Endodermal cell (in vitro differentiated cells): ENCODE results near the gene SSBP3. TPM values are rescaled to one million over a fixed set of nuclear protein-coding genes. Genes with fewer than 3 reads are reported as not detected.
A peak's percentile ranks its signal among the peaks of the same experiment; 100 is the strongest.

Experiments
- DNase-seq: peaks from one replicate; pipeline ENCODE4 v3.0.0-alpha.2; 2017
- H3K27ac ChIP-seq: 2 replicates; pipeline ENCODE4 v1.5.1; 2013; ENCODE audit warnings: mild to moderate bottlenecking, low read depth, low read length, moderate library complexity
- H3K27me3 ChIP-seq: 2 replicates; pipeline ENCODE4 v1.6.1; 2013; ENCODE audit warnings: mild to moderate bottlenecking, low read length, moderate library complexity; ENCODE audit not compliant: insufficient read depth, control insufficient read depth, poor library complexity, severe bottlenecking
- H3K36me3 ChIP-seq: 2 replicates; pipeline ENCODE4 v1.7.0; 2013; ENCODE audit warnings: mild to moderate bottlenecking, low read length, moderate library complexity; ENCODE audit not compliant: control insufficient read depth, insufficient read depth
- H3K4me1 ChIP-seq: one replicate; pipeline ENCODE4 v1.7.0; 2013; ENCODE audit warnings: low read length; ENCODE audit not compliant: control insufficient read depth, insufficient read depth
- H3K4me3 ChIP-seq: 2 replicates; pipeline ENCODE4 v1.5.1; 2013; ENCODE audit warnings: mild to moderate bottlenecking, low read length, moderate library complexity
- H3K9ac ChIP-seq: 2 replicates; pipeline ENCODE4 v1.6.1; 2013; ENCODE audit warnings: mild to moderate bottlenecking, low read length, moderate library complexity; ENCODE audit not compliant: poor library complexity, severe bottlenecking; ENCODE audit errors: extremely low read depth
- H3K9me3 ChIP-seq: 2 replicates; pipeline ENCODE4 v1.6.1; 2013; ENCODE audit warnings: mild to moderate bottlenecking, low read length, moderate library complexity; ENCODE audit not compliant: control insufficient read depth
- H3K27ac Mint-ChIP-seq: 2 replicates; pipeline ENCODE4 v1.8.0; 2020; ENCODE audit warnings: mixed read lengths
- H3K27me3 Mint-ChIP-seq: 2 replicates; pipeline ENCODE4 v1.8.0; 2021; ENCODE audit warnings: mild to moderate bottlenecking, mixed read lengths; ENCODE audit not compliant: insufficient read depth
- H3K36me3 Mint-ChIP-seq: 2 replicates; pipeline ENCODE4 v1.8.0; 2020; ENCODE audit warnings: low read depth, mixed read lengths
- H3K4me1 Mint-ChIP-seq: 2 replicates; pipeline ENCODE4 v1.8.0; 2020; ENCODE audit warnings: mixed read lengths
- H3K4me3 Mint-ChIP-seq: 2 replicates; pipeline ENCODE4 v1.8.0; 2020; ENCODE audit warnings: mild to moderate bottlenecking, moderate library complexity, mixed read lengths
- H3K9me3 Mint-ChIP-seq: 2 replicates; pipeline ENCODE4 v1.8.0; 2020; ENCODE audit warnings: mild to moderate bottlenecking, mixed read lengths
- CTCF ChIP-seq: fragments of 200-600 bp; sonication (generic); conservative IDR thresholded peaks from 2 replicates; pipeline ENCODE4 v1.5.0; 2021; ENCODE audit warnings: antibody characterized with exemption, mild to moderate bottlenecking
- whole genome bisulfite sequencing, 2 experiments: methylation state at CpG; one replicate each; pipeline versions ENCODE4 v1.1.5 to v1.1.7; 2013; ENCODE audit warnings: missing lambda C conversion rate in 2 of 2, mixed read lengths in 1 of 2; ENCODE audit not compliant: insufficient coverage in 1 of 2, insufficient read length in 1 of 2; 5-methylcytosine and 5-hydroxymethylcytosine counted together
- total RNA-seq, 2 donors: library from RNA; stranded (reverse); fragmentation: NEBNext Ultra II Directional in 1 of 2; extraction: Animal tissue kit (Norgen Biotek cat#: 25700) in 1 of 2; gene quantifications; 2 replicates in 1 of 2; 3 replicates in 1 of 2; pipeline ENCODE4 v1.2.1, GENCODE V29; 2021

The SSBP3 gene
- total RNA-seq, 2 donors from 2014 or later: 342 TPM

- Mint-ChIP-seq H3K27ac (peak overlapping the region; percentile 85), H3K36me3 (peaks cover 48% of the 10 kb centered on the region), H3K9me3 (no peaks in the 10 kb centered on the region), H3K27me3 (no peaks in the 10 kb centered on the region), H3K4me3 (peak overlapping the region; percentile 16), H3K4me1 (peaks cover 73% of the 10 kb centered on the region)
- peaks cover 78% of the 10 kb centered on the region for H3K36me3 ChIP-seq
- no peaks in the 10 kb centered on the region for H3K27me3 ChIP-seq
- no peak for DNase-seq
- H3K27ac ChIP-seq: no peak overlapping the region
- no peaks in the 10 kb centered on the region for H3K9me3 ChIP-seq
- peak overlapping the region; percentile 7 for H3K4me3 ChIP-seq
- 92 to 98% methylated on average over 9 of the region's 9 CpGs for WGBS, 2 experiments
- peak overlapping the region; percentile 21 for H3K9ac ChIP-seq
- no peak for TF ChIP-seq CTCF
- peaks cover 52% of the 10 kb centered on the region for H3K4me1 ChIP-seq
Measured at GRCh38 chr1:54341763-54342162, 64.4 kb downstream of the SSBP3 start.

DNA sequence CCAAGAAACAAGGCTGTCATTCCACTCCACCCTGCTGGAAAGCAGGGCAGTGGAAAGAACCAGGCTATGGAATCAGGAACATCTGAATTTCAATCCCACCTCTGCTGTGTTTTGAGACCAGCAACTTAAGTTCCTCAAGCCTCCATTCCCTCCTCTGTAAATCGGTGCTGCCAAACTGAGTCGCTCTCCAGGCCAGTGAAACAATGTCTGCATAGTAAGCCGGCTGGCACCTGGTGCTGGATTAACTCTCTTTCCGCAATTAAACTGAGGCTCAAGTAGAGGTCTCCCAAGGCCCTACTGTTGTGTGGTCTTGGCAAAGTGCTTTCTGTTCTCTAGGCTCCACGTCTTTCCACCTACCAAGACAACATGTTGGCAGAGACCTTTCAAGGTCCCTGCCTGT lies 65.3 kb downstream of the SSBP3 start:
- H3K9ac ChIP-seq: peak overlapping the region; percentile 35
- peak overlapping the region; percentile 54 for H3K27ac ChIP-seq
- peak; percentile 59 for DNase-seq
- peaks cover 87% of the 10 kb centered on the region for H3K36me3 ChIP-seq
- Mint-ChIP-seq H3K36me3 (peaks cover 54% of the 10 kb centered on the region), H3K4me3 (peak overlapping the region; percentile 16), H3K27ac (peak overlapping the region; percentile 85), H3K9me3 (no peaks in the 10 kb centered on the region), H3K4me1 (peaks cover 82% of the 10 kb centered on the region), H3K27me3 (no peaks in the 10 kb centered on the region)
- no peaks in the 10 kb centered on the region for H3K27me3 ChIP-seq
- WGBS, 2 experiments: 76 to 93% methylated on average over 3 to 5 of the region's 5 CpGs
- no peak for TF ChIP-seq CTCF
- H3K4me1 ChIP-seq: peaks cover 60% of the 10 kb centered on the region
- peak overlapping the region; percentile 7 for H3K4me3 ChIP-seq
- no peaks in the 10 kb centered on the region for H3K9me3 ChIP-seq

- peak overlapping the region; percentile 54 for H3K27ac ChIP-seq
- H3K36me3 ChIP-seq: peaks cover 88% of the 10 kb centered on the region
- no peak overlapping the region for H3K4me3 ChIP-seq
- H3K27me3 Mint-ChIP-seq: no peaks in the 10 kb centered on the region
- no peak overlapping the region for H3K4me3 Mint-ChIP-seq
- H3K9me3 ChIP-seq: no peaks in the 10 kb centered on the region
- WGBS, 2 experiments: 78 to 79% methylated on average over 6 of the region's 6 CpGs
- H3K9ac ChIP-seq: peak overlapping the region; percentile 35
- peak overlapping the region; percentile 85 for H3K27ac Mint-ChIP-seq
- no peak for TF ChIP-seq CTCF
- DNase-seq: no peak
- H3K9me3 Mint-ChIP-seq: no peaks in the 10 kb centered on the region
- peaks cover 64% of the 10 kb centered on the region for H3K4me1 ChIP-seq
- peaks cover 84% of the 10 kb centered on the region for H3K4me1 Mint-ChIP-seq
- peaks cover 57% of the 10 kb centered on the region for H3K36me3 Mint-ChIP-seq
- H3K27me3 ChIP-seq: no peaks in the 10 kb centered on the region
Measured at GRCh38 chr1:54340434-54340833, 65.8 kb downstream of the SSBP3 start.
